GM23338 (cell line): Measurements from ENCODE around the gene ACADS. TPM values are rescaled to one million over a fixed set of nuclear protein-coding genes. Genes with fewer than 3 reads are reported as not detected.
A peak's percentile ranks its signal among the peaks of the same experiment; 100 is the strongest.

Experiments
- ATAC-seq: fragments of 200-7000 bp; cut with Tn5 transposase; 3 replicates; pipeline ENCODE4 v1.9.1; 2020
- DNase-seq: peaks from one replicate; pipeline ENCODE4 v3.0.0-alpha.2; 2015; ENCODE audit warnings: low spot score
- H2AFZ ChIP-seq: fragments of 200-600 bp; sonication (generic); 2 replicates; pipeline ENCODE4 v1.8.0; 2016; ENCODE audit warnings: antibody characterized with exemption, mild to moderate bottlenecking, moderate library complexity
- H3F3A ChIP-seq: fragments of 200-600 bp; sonication (generic); replicated peaks from 2 replicates; pipeline ENCODE4 v1.8.0; 2017; ENCODE audit warnings: antibody characterized with exemption, mixed run types, low read depth
- H3K27ac ChIP-seq: fragments of 200-600 bp; sonication (generic); 2 replicates; pipeline ENCODE4 v1.6.1; 2016; ENCODE audit warnings: low read depth
- H3K27me3 ChIP-seq: fragments of 200-600 bp; sonication (generic); 2 replicates; pipeline ENCODE4 v1.8.0; 2016; ENCODE audit warnings: mild to moderate bottlenecking, mixed run types, moderate library complexity; ENCODE audit not compliant: insufficient read depth
- H3K36me3 ChIP-seq: fragments of 200-600 bp; sonication (generic); 2 replicates; pipeline ENCODE4 v1.8.0; 2016; ENCODE audit warnings: mild to moderate bottlenecking; ENCODE audit not compliant: insufficient read depth
- H3K4me1 ChIP-seq: fragments of 200-600 bp; sonication (generic); 2 replicates; pipeline ENCODE4 v1.8.0; 2016; ENCODE audit warnings: mild to moderate bottlenecking, moderate library complexity; ENCODE audit not compliant: insufficient read depth
- H3K4me2 ChIP-seq: fragments of 200-600 bp; sonication (generic); 2 replicates; pipeline ENCODE4 v1.7.1; 2017; ENCODE audit warnings: mixed run types
- H3K4me3 ChIP-seq: fragments of 200-600 bp; sonication (generic); 2 replicates; pipeline ENCODE4 v1.6.1; 2016; ENCODE audit warnings: mixed run types
- H3K79me2 ChIP-seq: fragments of 200-600 bp; sonication (generic); replicated peaks from 2 replicates; pipeline ENCODE4 v1.8.0; 2017; ENCODE audit warnings: mild to moderate bottlenecking; ENCODE audit not compliant: insufficient read depth
- H3K9me2 ChIP-seq: fragments of 200-600 bp; sonication (generic); 2 replicates; pipeline ENCODE4 v1.8.0; 2017; ENCODE audit not compliant: insufficient read depth
- H4K20me1 ChIP-seq: fragments of 200-600 bp; sonication (generic); replicated peaks from 2 replicates; pipeline ENCODE4 v1.8.0; 2017; ENCODE audit warnings: mild to moderate bottlenecking; ENCODE audit not compliant: insufficient read depth
- H3K27ac Mint-ChIP-seq: 2 replicates; pipeline ENCODE4 v1.8.0; 2020; ENCODE audit warnings: inconsistent platforms, mild to moderate bottlenecking, moderate library complexity, mixed read lengths
- H3K27me3 Mint-ChIP-seq: 3 replicates; pipeline ENCODE4 v1.8.0; 2022; ENCODE audit warnings: low read depth, mild to moderate bottlenecking, moderate library complexity, mixed read lengths, inconsistent platforms; ENCODE audit not compliant: insufficient read depth, poor library complexity
- H3K36me3 Mint-ChIP-seq: 3 replicates; pipeline ENCODE4 v1.8.0; 2021; ENCODE audit warnings: low read depth, mild to moderate bottlenecking, inconsistent platforms, moderate library complexity, mixed read lengths
- H3K4me1 Mint-ChIP-seq: 3 replicates; pipeline ENCODE4 v1.8.0; 2020; ENCODE audit warnings: mild to moderate bottlenecking, inconsistent platforms, mixed read lengths
- H3K4me3 Mint-ChIP-seq: 3 replicates; pipeline ENCODE4 v1.8.0; 2021; ENCODE audit warnings: moderate library complexity, mild to moderate bottlenecking, inconsistent platforms, mixed read lengths
- H3K9me3 Mint-ChIP-seq: 3 replicates; pipeline ENCODE4 v1.8.0; 2020; ENCODE audit warnings: moderate library complexity, mild to moderate bottlenecking, inconsistent platforms, mixed read lengths
- CTCF ChIP-seq, 2 experiments: fragments of 200-600 bp in 1 of 2; sonication (generic) in 1 of 2; conservative IDR thresholded peaks; 2 replicates each; pipeline versions ENCODE4 v1.5.1 to v1.6.1; 2016 to 2017; ENCODE audit warnings: antibody characterized with exemption in 2 of 2, low read depth in 2 of 2, mild to moderate bottlenecking in 2 of 2, moderate library complexity in 1 of 2
- EZH2phosphoT487 ChIP-seq: fragments of 200-600 bp; sonication (generic); IDR thresholded peaks from one replicate; pipeline ENCODE4 v1.8.1; 2018; ENCODE audit warnings: antibody characterized with exemption; ENCODE audit not compliant: unreplicated experiment
- REST ChIP-seq: IDR thresholded peaks from one replicate; pipeline ENCODE4 v1.6.1; 2018; ENCODE audit warnings: antibody characterized with exemption; ENCODE audit not compliant: unreplicated experiment
- ZNF331 ChIP-seq: fragments of 250-450 bp; sonication (Bioruptor Pico); IDR thresholded peaks from 2 replicates; pipeline ENCODE4 v1.5.0; 2020; ENCODE audit warnings: low read depth, mild to moderate bottlenecking, moderate library complexity
- polyA plus RNA-seq: library from polyadenylated mRNA; unstranded; fragments of >200 nt; fragmentation: Nextera tagmentation; extraction: Ambion mirVana; gene quantifications from 2 replicates; pipeline ENCODE4 v1.2.1, GENCODE V29; 2016
- total RNA-seq: library from RNA; depleted of rRNA; stranded (reverse); fragments of >200 nt; shearing (Covaris generic); gene quantifications from 2 replicates; pipeline ENCODE4 v1.2.3, GENCODE V29; 2014
- TF ChIP-seq, protein P1 (sequence below): IDR thresholded peaks from 2 replicates; pipeline ENCODE4 v1.6.1; 2016; ENCODE audit warnings: antibody characterized with exemption

The ACADS gene
- total and polyA plus RNA-seq, 2 experiments from 2014 or later, result 3.1 to 5.7 TPM

GRCh38 chr12:120775862-120776552, 50.4 kb downstream of the ACADS start:
- Histone ChIP-seq H2AFZ (no peak overlapping the region), H3K4me2 (no peak overlapping the region), H3K79me2 (no peaks in the 10 kb centered on the region), H3K27ac (no peak overlapping the region), H3K27me3 (no peaks in the 10 kb centered on the region), H3K36me3 (no peaks in the 10 kb centered on the region), H3K9me2 (no peaks in the 10 kb centered on the region), H4K20me1 (peaks cover 9% of the 10 kb centered on the region; the same call in 1 of the 2 replicates), H3F3A (no peaks in the 10 kb centered on the region), H3K4me3 (no peak overlapping the region), H3K4me1 (no peaks in the 10 kb centered on the region)
- H3K27ac Mint-ChIP-seq, result no peak overlapping the region
- DNase-seq (no peak), ATAC-seq (no peak)
- H3K9me3 Mint-ChIP-seq, result no peaks in the 10 kb centered on the region
- no peak for TF ChIP-seq REST
- TF ChIP-seq CTCF (conservative IDR thresholded peaks at IDR 0.05; ENCODE audit: low read depth in 2 of 2), result 0 out of 4 replicates have a peak, but pooled peaks of 1 of the 2 experiments have one; percentile 31
- TF ChIP-seq, protein P1, sequence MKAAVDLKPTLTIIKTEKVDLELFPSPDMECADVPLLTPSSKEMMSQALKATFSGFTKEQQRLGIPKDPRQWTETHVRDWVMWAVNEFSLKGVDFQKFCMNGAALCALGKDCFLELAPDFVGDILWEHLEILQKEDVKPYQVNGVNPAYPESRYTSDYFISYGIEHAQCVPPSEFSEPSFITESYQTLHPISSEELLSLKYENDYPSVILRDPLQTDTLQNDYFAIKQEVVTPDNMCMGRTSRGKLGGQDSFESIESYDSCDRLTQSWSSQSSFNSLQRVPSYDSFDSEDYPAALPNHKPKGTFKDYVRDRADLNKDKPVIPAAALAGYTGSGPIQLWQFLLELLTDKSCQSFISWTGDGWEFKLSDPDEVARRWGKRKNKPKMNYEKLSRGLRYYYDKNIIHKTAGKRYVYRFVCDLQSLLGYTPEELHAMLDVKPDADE, result no peak
- TF ChIP-seq EZH2phosphoT487, result no peak
- no peak overlapping the region for H3K4me3 Mint-ChIP-seq
- peaks cover 3% of the 10 kb centered on the region for H3K27me3 Mint-ChIP-seq
- H3K4me1 Mint-ChIP-seq, result peaks cover 14% of the 10 kb centered on the region
- peaks cover 3% of the 10 kb centered on the region; the same call in 2 of the 3 replicates for H3K36me3 Mint-ChIP-seq

DNA sequence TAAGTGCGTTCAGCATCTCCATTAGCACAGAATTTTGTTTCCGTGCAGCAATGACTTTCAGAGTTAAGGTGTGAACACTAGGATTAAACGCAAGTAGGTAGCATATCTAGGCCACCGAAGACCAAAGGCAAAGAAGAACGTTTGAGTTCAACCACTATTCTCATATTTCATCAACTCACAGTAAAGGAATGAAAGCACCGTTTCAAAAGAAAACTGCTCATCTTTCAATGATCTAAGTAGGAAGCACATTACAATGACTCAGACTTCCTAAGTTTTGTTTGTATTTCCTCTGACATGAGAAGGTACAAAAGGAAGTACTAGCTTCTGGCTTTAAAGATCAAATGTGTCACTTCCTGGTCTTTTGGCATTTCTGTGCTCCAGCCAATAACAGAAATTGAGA, 57.6 kb downstream of the ACADS start:
- H3K27me3 Mint-ChIP-seq, result no peaks in the 10 kb centered on the region
- ATAC-seq, result no peak
- TF ChIP-seq EZH2phosphoT487 (no peak), CTCF (conservative IDR thresholded peaks at IDR 0.05; ENCODE audit: low read depth in 2 of 2) (no peak), ZNF331 (CRISPR knock-in tag) (no peak)

More for the DNA sequence above, 57.6 kb downstream of the ACADS start:
- H3K36me3 Mint-ChIP-seq, result peaks cover 15% of the 10 kb centered on the region; the same call in 2 of the 3 replicates
- Histone ChIP-seq H3K4me3 (no peak overlapping the region), H3K9me2 (no peaks in the 10 kb centered on the region), H3K4me2 (no peak overlapping the region), H4K20me1 (peaks cover 2% of the 10 kb centered on the region; the same call in 1 of the 2 replicates), H3K27ac (no peak overlapping the region), H3K79me2 (no peaks in the 10 kb centered on the region), H3K4me1 (no peaks in the 10 kb centered on the region), H3F3A (no peaks in the 10 kb centered on the region), H3K36me3 (peaks cover 11% of the 10 kb centered on the region), H3K27me3 (no peaks in the 10 kb centered on the region), H2AFZ (no peak overlapping the region)
- DNase-seq, result no peak
- no peaks in the 10 kb centered on the region for H3K9me3 Mint-ChIP-seq
- H3K27ac Mint-ChIP-seq, result no peak overlapping the region
- H3K4me3 Mint-ChIP-seq, result no peak overlapping the region
- no peaks in the 10 kb centered on the region for H3K4me1 Mint-ChIP-seq
